H54 (cell line): Measurements from ENCODE around the gene IQGAP1.
"Not testable (repeated sequence)": the region's sequence is repeated elsewhere in the genome, so short reads cannot be mapped to it uniquely, and the experiment has no call there.

Source experiments
- DNase-seq: peaks from one replicate; pipeline ENCODE4 v3.0.0; 2011; ENCODE audit warnings: low spot score, mixed read lengths; ENCODE audit not compliant: insufficient read length
- FAIRE-seq: peaks from 3 replicates; lab custom pipeline; 2011; peaks lifted over from hg19 to GRCh38; lab: Jason Lieb, UNC
- POLR2A ChIP-seq: IDR thresholded peaks from 2 replicates; pipeline ENCODE4 v1.6.1; 2011; ENCODE audit warnings: low read depth, mild to moderate bottlenecking, low read length

The IQGAP1 gene

DNA sequence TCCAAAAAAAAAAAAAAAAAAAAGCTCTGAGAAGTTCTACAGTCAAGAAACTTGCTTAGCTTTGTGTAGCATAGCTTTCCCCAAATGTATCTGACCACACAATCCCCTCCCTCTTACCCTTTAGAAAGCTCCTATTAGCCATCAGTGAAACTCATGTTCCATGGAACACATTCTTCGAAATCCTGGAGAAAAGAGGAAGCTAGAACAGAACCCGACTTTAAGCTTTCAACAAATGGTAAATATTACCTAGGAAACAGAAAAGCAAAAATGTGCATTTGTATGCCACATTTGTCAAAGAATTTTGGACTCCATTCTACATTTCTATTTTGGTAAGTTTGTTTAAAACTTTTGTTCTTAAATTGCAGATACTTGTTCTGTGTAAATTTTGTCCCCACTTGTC, 124.2 kb downstream of the IQGAP1 start:
- FAIRE-seq (no peak), DNase-seq (no peak)
- no peak for TF ChIP-seq POLR2A

GRCh38 chr15:90512981-90513380, 124.9 kb downstream of the IQGAP1 start:
- TF ChIP-seq POLR2A, result no peak
- no peak for FAIRE-seq
- DNase-seq, result no peak

- no peak for TF ChIP-seq POLR2A
- FAIRE-seq, result no peak
Measured at GRCh38 chr15:90513448-90513847, 125.4 kb downstream of the IQGAP1 start.

GRCh38 chr15:90513893-90514292, 125.9 kb downstream of the IQGAP1 start:
- not testable (repeated sequence) for FAIRE-seq, DNase-seq

More at GRCh38 chr15:90513448-90513847, 125.4 kb downstream of the IQGAP1 start:
- no peak for DNase-seq

- DNase-seq (peak; percentile 27), FAIRE-seq (no peak)
- no peak for TF ChIP-seq POLR2A
Measured at GRCh38 chr15:90519688-90520087, 131.6 kb downstream of the IQGAP1 start.

- TF ChIP-seq POLR2A, result no peak
- FAIRE-seq (no peak), DNase-seq (no peak)
Measured at GRCh38 chr15:90520365-90520764, 132.3 kb downstream of the IQGAP1 start.

- no peak for TF ChIP-seq POLR2A
- no peak for DNase-seq
- FAIRE-seq, result no peak
Measured at GRCh38 chr15:90523373-90523772, 135.3 kb downstream of the IQGAP1 start.

DNA sequence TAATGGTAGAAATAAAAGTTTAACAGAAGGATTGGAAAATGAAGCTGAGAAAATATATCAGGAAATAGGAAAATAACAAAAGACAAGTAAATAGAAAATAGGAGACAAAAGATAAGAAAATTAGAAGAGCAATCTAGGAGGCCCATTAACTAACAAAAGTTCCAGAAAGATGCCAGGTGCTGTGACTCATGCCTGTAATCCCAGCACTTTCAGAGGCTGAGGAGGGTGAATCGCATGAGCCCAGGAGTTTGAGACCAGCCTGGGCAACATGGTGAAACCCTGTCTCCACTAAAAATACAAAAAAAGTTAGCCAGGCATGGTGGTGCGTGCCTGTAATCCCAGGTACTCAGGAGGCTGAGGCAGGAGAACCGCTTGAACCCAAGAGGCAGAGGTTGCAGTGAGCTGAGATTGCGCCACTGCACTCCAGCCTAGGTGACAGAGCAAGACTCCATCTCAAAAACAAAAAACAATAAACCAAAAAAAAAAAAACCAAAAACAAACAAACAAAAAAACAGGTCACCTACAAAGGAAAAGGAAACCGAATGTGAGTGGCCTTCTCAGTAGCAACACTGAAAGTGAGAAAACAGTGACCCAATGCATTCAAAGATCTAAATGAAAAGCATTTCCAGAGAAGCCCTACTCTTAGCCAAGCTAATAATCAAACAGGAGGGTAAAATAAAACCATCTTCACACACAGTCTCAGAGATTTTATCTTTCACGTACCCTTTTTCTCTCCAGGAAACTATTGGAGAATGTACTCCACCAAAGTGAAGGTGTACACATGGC, 136.2 kb downstream of the IQGAP1 start:
- not testable (repeated sequence) for FAIRE-seq, DNase-seq

DNA sequence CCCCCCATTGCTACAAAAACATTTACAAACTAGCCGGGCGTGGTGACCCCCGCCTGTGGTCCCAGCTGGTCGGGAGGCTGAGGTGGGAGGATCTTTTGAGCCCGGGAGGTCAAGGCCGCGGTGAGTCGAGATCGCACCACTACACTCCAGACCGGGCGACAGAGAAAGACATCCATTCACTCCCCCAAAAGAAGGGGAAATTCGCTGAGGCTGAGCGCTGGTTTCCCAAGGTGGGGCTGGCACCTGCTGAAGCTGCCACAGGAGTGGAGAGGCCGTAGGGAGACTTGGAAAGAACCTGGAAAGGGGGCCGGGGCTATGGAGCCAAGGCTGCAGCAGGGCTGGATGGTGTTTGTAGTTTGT, 140.9 kb downstream of the IQGAP1 start:
- no peak for DNase-seq
- no peak for TF ChIP-seq POLR2A
- no peak for FAIRE-seq

DNA sequence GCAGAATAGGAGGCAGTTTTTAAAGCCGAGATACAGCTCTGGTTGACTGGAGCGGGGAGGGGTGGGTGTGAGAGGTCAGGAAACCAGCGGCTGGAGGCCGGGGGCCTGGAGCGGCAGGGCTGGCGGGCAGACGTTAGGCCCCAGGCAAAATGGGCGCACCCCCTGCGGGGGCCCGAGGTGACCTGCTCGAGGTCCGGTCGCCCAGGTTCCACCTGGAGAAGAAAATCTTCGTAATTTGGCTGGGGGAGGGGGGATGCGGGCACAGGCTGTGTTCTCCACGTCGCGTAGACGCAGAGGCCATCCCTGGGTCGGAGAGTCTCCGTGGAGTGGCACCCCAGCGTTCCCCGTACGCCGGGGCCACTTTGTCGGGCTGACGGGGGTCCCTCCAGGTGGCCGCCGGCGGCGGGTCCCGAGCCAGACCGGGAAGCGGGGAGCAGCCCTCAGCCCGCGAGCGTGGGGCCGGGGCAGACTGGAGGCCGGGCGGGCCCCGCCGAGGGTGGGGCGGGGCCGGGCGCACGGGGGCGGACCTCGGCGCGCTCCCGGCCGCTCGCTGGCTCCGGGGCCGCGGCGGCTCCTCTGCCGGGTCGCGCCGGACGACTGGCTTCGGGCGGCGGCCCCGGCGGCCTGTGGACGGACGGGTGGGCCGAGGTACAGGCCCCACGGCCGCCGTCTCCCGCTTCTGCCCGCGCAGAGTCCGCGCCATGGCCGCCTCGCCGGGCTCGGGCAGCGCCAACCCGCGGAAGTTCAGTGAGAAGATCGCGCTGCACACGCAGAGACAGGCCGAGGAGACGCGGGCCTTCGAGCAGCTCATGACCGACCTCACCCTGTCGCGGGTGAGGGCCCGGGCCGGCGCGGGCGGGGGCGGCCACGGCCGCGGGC, 141.6 kb downstream of the IQGAP1 start, which contains the start of gene CRTC3:
TSS of gene CRTC3 (plus strand) at position 553 of the 879 bp plus-strand sequence. CDS start at position 702, 149 bp downstream.
- FAIRE-seq, result no peak
- peak; percentile 50 for DNase-seq

DNA sequence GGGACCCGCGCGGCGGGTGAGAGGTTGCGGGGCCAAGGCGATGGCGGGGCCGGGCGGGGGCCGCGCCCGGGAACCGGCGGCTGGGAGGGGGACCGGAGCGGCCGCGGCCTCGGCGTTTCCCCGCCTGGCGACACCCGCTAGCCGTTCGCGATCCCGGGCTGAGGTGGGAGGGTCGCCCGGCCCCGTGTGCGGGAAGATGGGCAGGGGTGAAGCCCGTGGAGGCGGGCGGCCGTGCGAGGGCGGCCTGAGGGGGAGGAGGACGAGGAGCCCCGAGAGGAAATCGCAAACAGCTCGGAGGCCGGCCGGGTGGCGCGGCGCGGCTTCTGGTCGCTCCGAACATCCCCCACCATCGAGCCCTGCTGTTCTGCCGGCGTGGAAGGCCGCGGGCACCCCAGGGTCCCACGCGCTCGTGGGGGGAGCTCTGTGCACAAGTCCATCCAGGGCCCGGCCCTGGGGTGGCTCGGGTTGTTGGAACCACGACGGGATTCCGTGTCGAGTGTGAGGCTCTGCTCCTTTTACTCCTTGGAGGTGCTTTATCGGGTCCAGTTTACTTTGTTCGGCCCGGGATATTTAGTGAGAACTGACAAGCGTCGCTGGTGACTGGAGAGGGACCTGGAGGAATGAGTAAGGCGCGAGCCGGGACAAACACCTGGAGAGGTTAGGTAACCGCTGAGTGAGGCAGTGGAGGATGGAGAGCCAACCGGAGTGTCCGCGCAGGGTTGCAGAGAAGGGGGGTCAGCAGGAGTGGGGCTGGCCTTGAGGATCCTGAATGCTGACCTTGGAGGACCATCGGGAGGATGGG, 142.4 kb downstream of the IQGAP1 start:
- no peak for TF ChIP-seq POLR2A
- DNase-seq, result peak; percentile 36
- FAIRE-seq, result no peak

More for the DNA sequence above, 141.6 kb downstream of the IQGAP1 start, which contains the start of gene CRTC3:
- peak; percentile 70 for TF ChIP-seq POLR2A

DNA sequence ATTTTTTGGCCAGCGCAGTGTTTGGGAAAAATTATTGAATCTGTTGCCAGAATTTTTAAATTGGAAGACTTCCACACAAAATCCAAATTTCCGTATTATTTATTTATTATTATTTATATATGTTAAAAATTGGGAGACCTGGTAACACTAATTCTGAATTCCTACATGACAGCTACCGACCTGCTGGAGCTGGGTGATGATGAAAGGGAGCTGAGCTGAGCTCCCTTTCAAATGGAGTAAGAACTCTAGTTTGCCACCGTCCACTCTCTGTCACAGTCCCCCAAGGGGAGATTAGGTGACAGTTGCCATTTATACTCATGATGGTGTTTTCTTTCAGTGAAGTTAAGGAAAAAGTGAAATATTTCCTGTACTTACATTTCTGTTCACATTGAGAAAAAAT, 143.1 kb downstream of the IQGAP1 start:
- no peak for DNase-seq
- TF ChIP-seq POLR2A, result no peak
- FAIRE-seq, result no peak

DNA sequence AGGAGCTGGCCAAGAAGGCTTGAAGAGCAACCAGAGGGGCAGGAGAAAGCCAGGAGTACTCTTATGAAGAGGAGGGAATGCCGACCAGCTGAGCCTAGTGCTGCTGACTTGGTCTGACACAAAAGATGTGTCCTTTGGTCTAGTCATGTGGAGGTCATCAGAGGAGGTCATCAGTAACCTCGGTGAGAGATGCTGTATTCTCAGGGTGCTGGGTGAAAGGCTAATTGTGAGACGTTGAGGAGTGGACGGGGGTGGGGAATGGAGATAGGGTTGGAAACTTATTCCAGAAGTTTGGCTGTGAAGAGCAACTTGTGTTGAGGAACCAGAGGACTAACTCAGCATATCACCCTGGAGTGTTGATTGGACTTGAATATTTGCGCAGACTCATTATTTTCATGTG, 147.2 kb downstream of the IQGAP1 start:
- TF ChIP-seq POLR2A, result no peak

GRCh38 chr15:90539789-90540188, 151.7 kb downstream of the IQGAP1 start:
- TF ChIP-seq POLR2A, result no peak
- DNase-seq (no peak), FAIRE-seq (no peak)

More for the DNA sequence above, 147.2 kb downstream of the IQGAP1 start:
- DNase-seq, result no peak
- FAIRE-seq, result no peak
